ENCODE measurements around the gene CECR2.

- TF ChIP-seq EZH2 (optimal IDR thresholded peaks at IDR 0.05; ENCODE audit: low read depth, low read length) (no peak), CTCF (IDR thresholded peaks at IDR 0.05; ENCODE audit: low read length) (no peak)
Measured at GRCh38 chr22:17384612-17385330, 15.5 kb downstream of the CECR2 start.
